Common myeloid progenitor, CD34-positive (primary cell): ENCODE measurements around the gene RNF31.

Experiments used
- CTCF ChIA-PET: fragments of 350-600 bp; sonication (Branson Sonifier 250); formaldehyde crosslinking; loops from one replicate; lab custom pipeline; 2021; ENCODE audit warnings: antibody characterized with exemption; lab: Charles Lee
- POLR2A ChIA-PET: fragments of 350-600 bp; sonication (Branson Sonifier 250); formaldehyde crosslinking; loops from one replicate; lab custom pipeline; 2021; ENCODE audit warnings: antibody characterized with exemption; lab: Charles Lee
- DNase-seq, 3 donors: peaks; one replicate each; pipeline versions ENCODE4 v3.0.0 to v3.0.0-alpha.2; 2013
- H3K27ac ChIP-seq, 2 experiments: 1 replicate in 1 of 2; 2 replicates in 1 of 2; pipeline ENCODE4 v1.7.0; 2013; ENCODE audit warnings: inconsistent platforms in 2 of 2, low read length in 2 of 2, mild to moderate bottlenecking in 2 of 2, low read depth in 1 of 2, moderate library complexity in 1 of 2; ENCODE audit not compliant: severe bottlenecking in 2 of 2, insufficient read depth in 1 of 2, poor library complexity in 1 of 2
- H3K27me3 ChIP-seq, 5 experiments: replicated peaks in 2 of 5; 1 replicate in 3 of 5; 2 replicates in 2 of 5; pipeline versions ENCODE4 v1.6.1 to v1.7.0; 2013; ENCODE audit warnings: low read length in 4 of 5, mild to moderate bottlenecking in 2 of 5, moderate library complexity in 2 of 5, inconsistent platforms in 1 of 5; ENCODE audit not compliant: insufficient read depth in 5 of 5, control insufficient read depth in 4 of 5
- H3K36me3 ChIP-seq, 4 experiments: 1 replicate in 2 of 4; 2 replicates in 2 of 4; pipeline versions ENCODE4 v1.6.1 to v1.7.0; 2013; ENCODE audit warnings: low read length in 3 of 4, control low read depth in 1 of 4, mild to moderate bottlenecking in 1 of 4; ENCODE audit not compliant: control insufficient read depth in 4 of 4, insufficient read depth in 4 of 4
- H3K4me1 ChIP-seq, 4 experiments: 1 replicate in 3 of 4; 2 replicates in 1 of 4; pipeline versions ENCODE4 v1.6.1 to v1.7.1; 2013; ENCODE audit warnings: low read length in 3 of 4, mild to moderate bottlenecking in 3 of 4, control low read depth in 1 of 4, inconsistent platforms in 1 of 4, moderate library complexity in 1 of 4; ENCODE audit not compliant: control insufficient read depth in 4 of 4, insufficient read depth in 4 of 4; ENCODE audit errors: control extremely low read depth in 1 of 4
- H3K4me3 ChIP-seq, 7 experiments: 1 replicate in 4 of 7; 2 replicates in 3 of 7; pipeline versions ENCODE4 v1.5.1 to v1.7.0; 2013; ENCODE audit warnings: mild to moderate bottlenecking in 7 of 7, low read length in 6 of 7, moderate library complexity in 6 of 7, inconsistent platforms in 2 of 7, low read depth in 2 of 7, control low read depth in 1 of 7; ENCODE audit not compliant: insufficient read depth in 4 of 7, control insufficient read depth in 1 of 7; ENCODE audit errors: extremely low read depth in 1 of 7
- H3K9me3 ChIP-seq, 5 experiments: 1 replicate in 4 of 5; 2 replicates in 1 of 5; pipeline versions ENCODE4 v1.6.1 to v1.7.1; 2013; ENCODE audit warnings: low read length in 4 of 5, mild to moderate bottlenecking in 2 of 5, inconsistent platforms in 1 of 5, low read depth in 1 of 5, moderate library complexity in 1 of 5; ENCODE audit not compliant: control insufficient read depth in 4 of 5, insufficient read depth in 2 of 5; ENCODE audit errors: control extremely low read depth in 1 of 5
- WGBS: methylation state at CpG from one replicate; pipeline ENCODE4 v1.1.5; 2013; ENCODE audit not compliant: insufficient coverage; 5-methylcytosine and 5-hydroxymethylcytosine counted together

The RNF31 gene

GRCh38 chr14:24192933-24193332, 45.6 kb downstream of the RNF31 start:
- 91% methylated on average over 13 of the region's 15 CpGs for WGBS
- Histone ChIP-seq H3K27me3 (no peaks in the 10 kb centered on the region), H3K9me3 (no peaks in the 10 kb centered on the region), H3K4me3 (no peak overlapping the region), H3K27ac (no peak overlapping the region), H3K4me1 (peaks cover 4 to 49% (median 37%) of the 10 kb centered on the region in 4 experiments), H3K36me3 (peaks cover 4 to 26% (median 15%) of the 10 kb centered on the region in 4 experiments)
- CTCF ChIA-PET = no interaction called here
- POLR2A ChIA-PET = no interaction called here
- DNase-seq = no peak

- Histone ChIP-seq H3K9me3 (no peaks in the 10 kb centered on the region), H3K4me1 (peaks cover 4 to 36% (median 27%) of the 10 kb centered on the region in 4 experiments), H3K4me3 (peak overlapping the region in 5 of 7 experiments; percentile 82 to 91 (median 84)), H3K27me3 (no peaks in the 10 kb centered on the region), H3K36me3 (peaks cover 4 to 29% (median 16%) of the 10 kb centered on the region in 4 experiments), H3K27ac (peak overlapping the region in 1 of 2 experiments; percentile 97)
- ChIA-PET POLR2A (interaction anchor here (1.4 to 2.8 kb wide), 3 partner anchors 19 to 33 kb away, joined by 3 to 25 read pairs (median 7); partner anchors contain the start of genes CHMP4A, IRF9 and REC8), CTCF (interaction anchor here (0.7 to 1.5 kb wide), 5 partner anchors 9 to 106 kb away, joined by 3 to 5 read pairs (median 3); partner anchors contain the start of gene NOP9)
- WGBS = 98% methylated on average over 6 of the region's 7 CpGs
- no peak for DNase-seq
Measured at GRCh38 chr14:24194186-24194872, 47.0 kb downstream of the RNF31 start.

GRCh38 chr14:24194873-24195185, 47.5 kb downstream of the RNF31 start:
- CTCF ChIA-PET = interaction anchor here (0.7 to 1.8 kb wide), 9 partner anchors 9 to 113 kb away, joined by 3 to 6 read pairs (median 3); partner anchors contain the start of genes CIDEB, NOP9 and TSSK4
- WGBS = 77% methylated on average over 6 of the region's 8 CpGs
- Histone ChIP-seq H3K4me3 (peak overlapping the region; percentile 77 to 96 (median 84)), H3K4me1 (peaks cover 4 to 32% (median 25%) of the 10 kb centered on the region in 4 experiments), H3K27ac (peak overlapping the region; percentile 90 to 97), H3K27me3 (no peaks in the 10 kb centered on the region), H3K9me3 (no peaks in the 10 kb centered on the region), H3K36me3 (peaks cover 4 to 29% (median 16%) of the 10 kb centered on the region in 4 experiments)
- no peak for DNase-seq
- POLR2A ChIA-PET = interaction anchor here (1.2 to 2.8 kb wide), 4 partner anchors 18 to 116 kb away, joined by 3 to 25 read pairs (median 6); partner anchors contain the start of genes CHMP4A, IRF9, LTB4R and REC8

GRCh38 chr14:24195186-24196070, 48.1 kb downstream of the RNF31 start, which contains the start of gene TM9SF1:
Gene TM9SF1, minus strand, starts transcription at chr14:24195441. Its CDS starts 422 bp downstream, at chr14:24195019.
- peak within 1 kb of the TSS; percentile 90 to 97 for H3K27ac ChIP-seq
- H3K4me1 ChIP-seq = peaks cover 4 to 32% (median 25%) of the 10 kb centered on the region in 4 experiments
- DNase-seq = peak; percentile 93 to 96 (median 95)
- peaks cover 2 to 25% (median 13%) of the 10 kb centered on the region in 4 experiments for H3K36me3 ChIP-seq
- peak within 1 kb of the TSS; percentile 77 to 96 (median 84) for H3K4me3 ChIP-seq
- H3K9me3 ChIP-seq = no peaks in the 10 kb centered on the region
- POLR2A ChIA-PET = interaction anchor here (1.2 to 2.8 kb wide), 5 partner anchors 18 to 116 kb away, joined by 3 to 25 read pairs (median 5); partner anchors contain the start of genes CHMP4A, IRF9, LTB4R and REC8
- CTCF ChIA-PET = interaction anchor here (0.7 to 1.8 kb wide), 13 partner anchors 10 to 112 kb away, joined by 3 to 6 read pairs (median 3); partner anchors contain the start of genes CIDEB and TSSK4
- WGBS = under 1% methylated on average over 87 of the region's 89 CpGs
- H3K27me3 ChIP-seq = no peaks in the 10 kb centered on the region

- peak overlapping the region; percentile 77 to 96 (median 84) for H3K4me3 ChIP-seq
- ChIA-PET POLR2A (interaction anchor here (0.9 to 2.8 kb wide), 6 partner anchors 17 to 115 kb away, joined by 3 to 25 read pairs (median 5); partner anchors contain the start of genes CHMP4A, IRF9, LTB4R and REC8), CTCF (interaction anchor here (1.0 to 1.8 kb wide), 11 partner anchors 9 to 112 kb away, joined by 3 to 6 read pairs (median 3); partner anchors contain the start of genes CHMP4A, CIDEB and TSSK4)
- H3K36me3 ChIP-seq = peaks cover 2 to 24% (median 12%) of the 10 kb centered on the region in 4 experiments
- 39% methylated on average over 24 of the region's 33 CpGs for WGBS
- peak overlapping the region; percentile 90 to 97 for H3K27ac ChIP-seq
- peaks cover 4 to 32% (median 25%) of the 10 kb centered on the region in 4 experiments for H3K4me1 ChIP-seq
- no peaks in the 10 kb centered on the region for H3K9me3 ChIP-seq
- DNase-seq = peak in 2 of 3 donors; percentile 38 to 41
- no peaks in the 10 kb centered on the region for H3K27me3 ChIP-seq
Measured at GRCh38 chr14:24196071-24197055, 49.1 kb downstream of the RNF31 start.
